ENCODE measurements around the gene ZFP2.

ZFP2 gene

DNA sequence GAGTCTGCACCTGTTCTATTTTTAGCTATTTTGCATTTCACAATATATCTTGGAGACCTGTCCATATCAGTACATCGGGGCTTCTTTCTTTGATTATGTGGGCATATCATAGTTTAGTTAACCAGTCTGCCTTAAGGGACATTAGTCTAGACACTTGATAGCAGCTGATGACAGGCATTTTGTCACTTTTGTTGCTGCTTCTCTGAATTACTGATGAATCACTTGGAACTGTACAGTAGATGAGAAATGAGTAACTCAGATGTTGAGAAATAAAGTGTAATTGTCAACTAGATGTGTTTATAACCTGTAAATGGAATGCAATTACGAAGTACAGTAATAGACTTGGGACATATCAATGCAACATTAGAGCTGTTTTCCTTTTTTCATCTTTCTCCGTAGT is 7.1 kb downstream of the ZFP2 start:
- no peak overlapping the region for H3K4me3 ChIP-seq (ENCODE audit: low read depth, low read length)
- TF ChIP-seq CTCF (IDR thresholded peaks at IDR 0.05; ENCODE audit: borderline replicate concordance, insufficient read depth, low read depth, low read length): no peak

DNA sequence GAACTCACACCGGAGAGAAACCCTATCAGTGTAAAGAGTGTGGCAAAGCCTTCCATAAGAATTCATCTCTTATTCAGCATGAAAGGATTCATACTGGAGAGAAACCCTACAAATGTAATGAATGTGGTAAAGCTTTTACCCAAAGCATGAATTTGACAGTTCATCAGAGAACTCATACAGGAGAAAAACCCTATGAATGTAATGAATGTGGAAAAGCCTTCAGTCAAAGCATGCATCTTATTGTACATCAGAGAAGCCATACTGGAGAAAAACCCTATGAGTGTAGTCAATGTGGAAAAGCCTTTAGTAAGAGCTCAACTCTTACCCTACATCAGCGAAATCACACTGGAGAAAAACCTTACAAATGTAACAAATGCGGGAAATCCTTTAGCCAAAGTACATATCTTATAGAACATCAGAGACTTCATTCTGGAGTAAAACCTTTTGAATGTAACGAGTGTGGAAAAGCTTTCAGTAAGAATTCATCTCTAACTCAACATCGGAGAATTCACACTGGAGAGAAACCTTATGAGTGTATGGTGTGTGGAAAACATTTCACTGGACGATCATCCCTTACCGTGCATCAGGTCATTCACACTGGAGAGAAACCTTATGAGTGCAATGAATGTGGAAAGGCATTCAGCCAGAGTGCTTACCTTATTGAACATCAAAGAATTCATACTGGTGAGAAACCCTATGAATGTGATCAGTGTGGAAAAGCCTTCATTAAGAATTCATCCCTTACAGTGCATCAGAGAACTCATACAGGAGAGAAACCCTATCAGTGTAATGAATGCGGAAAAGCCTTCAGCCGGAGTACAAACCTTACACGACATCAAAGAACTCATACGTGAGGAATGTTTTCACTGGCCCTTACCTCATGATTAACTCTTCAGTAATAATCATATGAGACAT is 36.4 kb downstream of the ZFP2 start:
- H3K4me3 ChIP-seq (ENCODE audit: low read depth, low read length): no peak overlapping the region
- TF ChIP-seq CTCF (IDR thresholded peaks at IDR 0.05; ENCODE audit: borderline replicate concordance, insufficient read depth, low read depth, low read length): no peak

DNA sequence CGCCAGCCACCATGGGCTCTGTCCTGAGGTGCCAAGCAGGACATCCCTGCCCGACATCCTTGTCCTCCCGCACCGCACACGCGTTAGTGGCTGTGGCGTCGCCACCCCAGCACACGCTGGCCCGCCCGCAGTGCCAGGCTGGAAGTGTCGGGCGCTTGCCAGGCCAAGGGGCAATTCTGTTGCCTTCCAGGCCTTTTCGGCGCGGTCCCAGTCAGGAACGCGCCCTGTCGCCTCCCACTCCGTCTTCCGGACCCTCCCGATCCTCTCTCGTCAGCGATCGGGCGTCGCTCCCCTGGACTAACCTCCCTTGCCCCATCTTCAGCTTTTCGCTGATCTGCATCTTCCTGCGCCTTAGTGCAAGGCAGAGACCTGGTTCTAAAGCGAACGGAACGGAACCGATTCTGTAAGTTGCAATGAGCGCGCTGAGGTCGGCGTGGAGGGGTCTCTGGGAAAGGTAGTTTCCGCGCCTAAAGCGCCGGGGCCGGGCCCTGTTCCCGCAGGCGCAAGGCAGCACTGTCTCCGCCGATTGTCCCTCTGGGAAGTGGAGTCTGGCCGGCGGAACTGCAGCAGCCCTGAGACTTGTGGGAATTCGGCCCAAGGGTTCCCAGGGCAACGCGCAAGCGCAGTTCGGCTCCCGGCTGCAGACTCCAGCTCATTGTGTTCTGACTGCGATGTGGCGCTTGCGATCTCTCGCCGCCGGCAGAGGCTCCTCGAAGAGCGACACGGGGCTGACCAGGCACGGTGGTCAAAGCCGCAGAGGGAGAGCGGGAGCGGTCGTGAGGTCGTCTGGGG is 45.1 kb downstream of the ZFP2 start, which contains the start of gene ZNF454:
Gene ZNF454, plus strand, starts transcription at position 630 of the 792 bp plus-strand sequence. CDS start 1,594 bp downstream, outside the sequence.
- no peak within 1 kb of the TSS for H3K4me3 ChIP-seq (ENCODE audit: low read depth, low read length)

DNA sequence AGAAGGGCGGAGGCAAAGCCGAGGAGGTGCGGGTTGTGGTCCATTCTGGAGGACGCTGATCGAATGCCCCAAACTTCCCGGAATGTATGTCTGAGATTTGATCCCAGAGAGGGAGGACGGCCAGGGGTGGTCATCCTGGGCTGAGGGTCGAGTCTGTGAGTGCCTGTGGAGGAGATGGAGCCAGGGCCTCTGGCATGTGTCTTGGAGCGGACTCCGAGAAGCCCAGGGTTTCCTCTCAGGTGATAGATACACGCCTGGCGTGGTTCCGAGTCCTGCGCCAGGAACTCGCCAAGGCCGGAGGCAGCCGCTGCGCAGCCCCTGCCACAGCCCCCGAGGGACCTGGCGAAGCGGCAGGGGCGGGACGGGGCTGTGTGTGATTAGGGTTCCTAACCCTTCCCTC is 45.6 kb downstream of the ZFP2 start:
- no peak for TF ChIP-seq CTCF (IDR thresholded peaks at IDR 0.05; ENCODE audit: borderline replicate concordance, insufficient read depth, low read depth, low read length)
- H3K4me3 ChIP-seq (ENCODE audit: low read depth, low read length): no peak overlapping the region

More for the DNA sequence above, 45.1 kb downstream of the ZFP2 start, which contains the start of gene ZNF454:
- no peak for TF ChIP-seq CTCF (IDR thresholded peaks at IDR 0.05; ENCODE audit: borderline replicate concordance, insufficient read depth, low read depth, low read length)

DNA sequence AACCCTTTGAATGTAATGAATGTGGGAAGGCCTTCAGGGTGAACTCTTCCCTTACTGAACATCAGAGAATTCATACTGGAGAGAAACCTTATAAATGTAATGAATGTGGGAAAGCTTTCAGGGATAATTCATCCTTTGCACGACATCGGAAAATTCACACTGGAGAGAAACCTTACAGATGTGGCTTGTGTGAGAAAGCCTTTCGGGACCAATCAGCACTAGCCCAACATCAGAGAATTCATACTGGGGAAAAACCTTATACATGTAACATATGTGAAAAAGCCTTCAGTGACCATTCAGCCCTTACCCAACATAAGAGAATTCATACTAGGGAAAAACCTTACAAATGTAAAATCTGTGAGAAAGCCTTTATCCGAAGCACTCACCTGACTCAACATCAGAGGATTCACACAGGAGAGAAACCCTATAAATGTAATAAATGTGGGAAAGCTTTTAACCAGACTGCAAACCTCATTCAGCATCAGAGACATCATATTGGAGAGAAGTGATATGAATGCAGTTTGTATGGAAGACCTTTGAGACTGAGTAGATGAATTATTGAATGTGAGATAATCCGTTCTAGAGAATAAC is 69.8 kb downstream of the ZFP2 start:
- no peak overlapping the region for H3K4me3 ChIP-seq (ENCODE audit: low read depth, low read length)

DNA sequence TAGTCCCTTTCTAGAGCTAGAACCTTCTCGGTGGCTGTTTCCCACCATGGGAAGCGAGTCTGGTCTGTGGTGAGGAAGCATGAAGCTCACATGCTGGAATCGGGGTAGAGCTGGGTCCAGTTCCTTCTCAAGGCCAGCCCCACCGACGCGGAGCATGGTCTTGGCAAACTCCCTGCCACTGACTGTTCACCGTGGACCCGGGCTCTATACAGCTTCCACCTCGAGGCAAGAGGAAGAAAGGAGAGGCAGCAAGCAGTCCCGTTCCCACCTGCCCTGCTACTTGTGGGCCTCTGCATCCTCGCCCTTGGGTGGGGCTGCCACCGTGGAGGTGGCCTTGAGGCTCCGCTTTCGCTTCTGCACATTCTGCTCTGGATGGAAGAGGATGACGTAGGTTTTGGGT is 85.7 kb downstream of the ZFP2 start:
- TF ChIP-seq CTCF (IDR thresholded peaks at IDR 0.05; ENCODE audit: borderline replicate concordance, insufficient read depth, low read depth, low read length): no peak

More for the DNA sequence above, 69.8 kb downstream of the ZFP2 start:
- no peak for TF ChIP-seq CTCF (IDR thresholded peaks at IDR 0.05; ENCODE audit: borderline replicate concordance, insufficient read depth, low read depth, low read length)

More for the DNA sequence above, 85.7 kb downstream of the ZFP2 start:
- H3K4me3 ChIP-seq (ENCODE audit: low read depth, low read length): no peak overlapping the region

Measured in GM12875 (cell line).